ENCODE data around the gene KREMEN2. TPM values are rescaled to one million over a fixed set of nuclear protein-coding genes. Genes with fewer than 3 reads are reported as not detected.
A peak's percentile ranks its signal among the peaks of the same experiment; 100 is the strongest.

The KREMEN2 gene
- total RNA-seq, 1 donor from 2014 or later, result 8.0 TPM

DNA sequence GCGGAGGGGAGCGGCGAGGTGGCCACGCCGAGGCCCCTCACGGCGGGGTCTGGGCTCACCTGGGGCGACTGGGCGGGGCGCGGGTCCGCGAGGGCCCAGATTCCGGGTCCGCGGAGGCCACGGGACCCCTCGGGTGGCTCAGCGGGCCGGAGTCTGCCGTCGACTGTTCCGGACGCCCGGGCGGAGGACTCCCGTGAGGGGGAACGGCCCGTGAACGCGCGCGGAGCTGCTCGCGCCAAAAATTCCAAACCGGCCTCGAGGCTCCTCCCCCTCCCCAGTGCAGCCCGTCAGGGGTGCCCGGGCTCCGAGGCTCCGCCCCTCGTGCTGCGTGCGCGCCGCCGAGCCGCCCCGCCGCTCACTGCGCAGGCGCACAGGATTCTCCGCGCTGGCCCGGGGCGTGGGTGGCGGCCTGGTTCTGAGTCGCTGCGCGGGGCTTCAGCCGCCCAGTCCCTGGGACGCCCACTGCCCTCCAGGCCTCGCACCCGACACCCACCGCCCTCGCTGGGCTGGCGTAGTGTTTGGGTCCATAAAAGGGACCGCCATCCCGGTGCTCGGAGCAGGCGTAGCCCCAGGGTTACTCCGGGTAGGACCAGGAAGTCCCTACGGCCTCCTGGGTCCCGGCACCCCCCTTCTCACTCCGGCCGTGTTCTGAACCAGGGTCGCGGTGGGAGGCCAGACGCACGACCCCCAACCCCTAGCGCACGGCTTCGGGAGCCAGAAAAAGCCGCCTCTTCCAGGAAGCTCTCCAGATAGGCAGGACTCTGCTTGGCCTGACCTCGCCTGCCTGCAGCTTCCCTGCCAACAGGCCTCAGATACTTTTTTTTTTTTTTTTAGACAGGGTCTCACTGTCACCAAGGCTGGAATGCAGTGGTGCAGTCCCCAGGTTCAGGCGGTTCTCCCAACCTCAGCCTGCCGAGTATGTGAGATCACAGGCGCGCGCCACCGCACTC, 16.4 kb downstream of the KREMEN2 start, which contains the start of gene PKMYT1:
PKMYT1 (minus strand) TSS at position 220 of the 950 bp plus-strand sequence. CDS start 789 bp downstream, outside the sequence.
- TF ChIP-seq, protein P1, sequence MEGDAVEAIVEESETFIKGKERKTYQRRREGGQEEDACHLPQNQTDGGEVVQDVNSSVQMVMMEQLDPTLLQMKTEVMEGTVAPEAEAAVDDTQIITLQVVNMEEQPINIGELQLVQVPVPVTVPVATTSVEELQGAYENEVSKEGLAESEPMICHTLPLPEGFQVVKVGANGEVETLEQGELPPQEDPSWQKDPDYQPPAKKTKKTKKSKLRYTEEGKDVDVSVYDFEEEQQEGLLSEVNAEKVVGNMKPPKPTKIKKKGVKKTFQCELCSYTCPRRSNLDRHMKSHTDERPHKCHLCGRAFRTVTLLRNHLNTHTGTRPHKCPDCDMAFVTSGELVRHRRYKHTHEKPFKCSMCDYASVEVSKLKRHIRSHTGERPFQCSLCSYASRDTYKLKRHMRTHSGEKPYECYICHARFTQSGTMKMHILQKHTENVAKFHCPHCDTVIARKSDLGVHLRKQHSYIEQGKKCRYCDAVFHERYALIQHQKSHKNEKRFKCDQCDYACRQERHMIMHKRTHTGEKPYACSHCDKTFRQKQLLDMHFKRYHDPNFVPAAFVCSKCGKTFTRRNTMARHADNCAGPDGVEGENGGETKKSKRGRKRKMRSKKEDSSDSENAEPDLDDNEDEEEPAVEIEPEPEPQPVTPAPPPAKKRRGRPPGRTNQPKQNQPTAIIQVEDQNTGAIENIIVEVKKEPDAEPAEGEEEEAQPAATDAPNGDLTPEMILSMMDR (IDR thresholded peaks at IDR 0.05; ENCODE audit: insufficient read depth, low read depth, low read length), result no peak
- TF ChIP-seq EZH2 (IDR thresholded peaks at IDR 0.05; ENCODE audit: insufficient read depth, low read length), result no peak
- H3K79me2 ChIP-seq (ENCODE audit: insufficient read depth, low read length), result peaks cover 6% of the 10 kb centered on the region
- H3K27ac ChIP-seq (ENCODE audit: low read depth, low read length), result peak within 1 kb of the TSS; percentile 77
- FAIRE-seq (no peak), DNase-seq (ENCODE audit: low read depth) (peak; percentile 41)
- no peaks in the 10 kb centered on the region for H3K27me3 ChIP-seq (ENCODE audit: insufficient read depth, low read length)
- H3K9me3 Mint-ChIP-seq (ENCODE audit: unreplicated experiment), result no peaks in the 10 kb centered on the region
- peak within 1 kb of the TSS; percentile 97 for H2AFZ ChIP-seq (ENCODE audit: low read depth, low read length)
- H3K36me3 ChIP-seq (ENCODE audit: insufficient read depth, low read length), result no peaks in the 10 kb centered on the region
- H3K9ac ChIP-seq (ENCODE audit: low read length), result peak within 1 kb of the TSS; percentile 92
- H3K4me3 ChIP-seq (ENCODE audit: insufficient read depth, low read depth, low read length), result peak within 1 kb of the TSS; percentile 68
- H3K4me3 Mint-ChIP-seq (ENCODE audit: unreplicated experiment), result peak within 1 kb of the TSS; percentile 83
- H3K4me1 Mint-ChIP-seq (ENCODE audit: low read depth, unreplicated experiment), result peaks cover 3% of the 10 kb centered on the region
- no peaks in the 10 kb centered on the region for H4K20me1 ChIP-seq (ENCODE audit: insufficient read depth, low read length)
- H3K9me3 ChIP-seq (ENCODE audit: insufficient read depth, low read depth, low read length), result no peaks in the 10 kb centered on the region
- peaks cover 17% of the 10 kb centered on the region for H3K4me1 ChIP-seq (ENCODE audit: insufficient read depth, low read length)
- H3K4me2 ChIP-seq (ENCODE audit: low read length), result peak within 1 kb of the TSS; percentile 97
- peaks cover 10% of the 10 kb centered on the region for H3K27me3 Mint-ChIP-seq (ENCODE audit: low read depth, unreplicated experiment)
- H3K27ac Mint-ChIP-seq (ENCODE audit: unreplicated experiment), result peak within 1 kb of the TSS; percentile 72
- H3K36me3 Mint-ChIP-seq (ENCODE audit: low read depth, unreplicated experiment), result no peaks in the 10 kb centered on the region

DNA sequence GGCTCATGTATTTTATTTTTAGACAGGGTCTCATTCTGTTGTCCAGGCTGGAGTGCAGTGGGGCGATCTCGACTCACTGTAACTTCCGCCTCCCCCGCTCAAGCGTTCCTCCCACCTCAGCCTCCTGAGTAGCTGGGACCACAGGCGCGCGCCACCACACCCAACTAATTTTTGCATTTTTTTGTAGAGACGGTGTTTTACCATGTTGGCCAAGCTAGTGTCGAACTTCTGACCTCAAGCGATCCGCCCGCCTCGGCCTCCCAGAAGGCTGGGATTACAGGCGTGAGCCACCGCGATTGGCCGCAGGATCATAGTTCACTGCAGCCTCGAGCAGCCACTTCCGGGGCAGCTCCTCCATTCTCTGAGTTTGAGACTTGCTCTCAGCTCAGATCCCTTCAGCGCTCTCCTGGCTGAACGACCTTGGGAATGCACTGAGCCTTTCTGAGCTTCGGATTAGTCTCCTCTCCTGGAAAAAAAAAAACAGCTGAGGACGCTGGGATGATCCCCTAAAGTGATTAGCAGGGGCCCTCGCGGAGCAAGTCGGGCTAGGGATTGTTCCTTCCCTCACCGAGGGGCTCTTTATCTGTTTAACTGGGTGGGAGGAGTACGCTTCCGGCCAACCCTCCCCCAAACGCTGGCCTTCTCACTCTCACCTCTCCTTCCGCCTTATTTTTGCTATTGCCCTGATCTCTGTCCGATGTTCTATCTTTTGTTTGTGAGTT, 17.3 kb downstream of the KREMEN2 start:
- peak overlapping the region; percentile 83 for H3K4me3 Mint-ChIP-seq (ENCODE audit: unreplicated experiment)
- no peak for FAIRE-seq

More for the DNA sequence above, 17.3 kb downstream of the KREMEN2 start:
- DNase-seq (ENCODE audit: low read depth), result no peak
- no peaks in the 10 kb centered on the region for H3K36me3 Mint-ChIP-seq (ENCODE audit: low read depth, unreplicated experiment)
- no peaks in the 10 kb centered on the region for H3K9me3 Mint-ChIP-seq (ENCODE audit: unreplicated experiment)
- H3K27me3 ChIP-seq (ENCODE audit: insufficient read depth, low read length), result no peaks in the 10 kb centered on the region
- peaks cover 17% of the 10 kb centered on the region for H3K4me1 ChIP-seq (ENCODE audit: insufficient read depth, low read length)
- H4K20me1 ChIP-seq (ENCODE audit: insufficient read depth, low read length), result no peaks in the 10 kb centered on the region
- TF ChIP-seq, protein P1 (IDR thresholded peaks at IDR 0.05; ENCODE audit: insufficient read depth, low read depth, low read length), result no peak
- TF ChIP-seq EZH2 (IDR thresholded peaks at IDR 0.05; ENCODE audit: insufficient read depth, low read length), result no peak
- peaks cover 3% of the 10 kb centered on the region for H3K4me1 Mint-ChIP-seq (ENCODE audit: low read depth, unreplicated experiment)
- H2AFZ ChIP-seq (ENCODE audit: low read depth, low read length), result no peak overlapping the region
- no peak overlapping the region for H3K27ac ChIP-seq (ENCODE audit: low read depth, low read length)
- peak overlapping the region; percentile 97 for H3K4me2 ChIP-seq (ENCODE audit: low read length)
- H3K27ac Mint-ChIP-seq (ENCODE audit: unreplicated experiment), result peak overlapping the region; percentile 72
- peak overlapping the region; percentile 68 for H3K4me3 ChIP-seq (ENCODE audit: insufficient read depth, low read depth, low read length)
- peak overlapping the region; percentile 92 for H3K9ac ChIP-seq (ENCODE audit: low read length)
- H3K36me3 ChIP-seq (ENCODE audit: insufficient read depth, low read length), result no peaks in the 10 kb centered on the region
- H3K9me3 ChIP-seq (ENCODE audit: insufficient read depth, low read depth, low read length), result no peaks in the 10 kb centered on the region
- peaks cover 12% of the 10 kb centered on the region for H3K27me3 Mint-ChIP-seq (ENCODE audit: low read depth, unreplicated experiment)
- peaks cover 6% of the 10 kb centered on the region for H3K79me2 ChIP-seq (ENCODE audit: insufficient read depth, low read length)
